DMS 273 treated with DMSO at 0.1 percent for 48 hours (cell line): Measurements from ENCODE around the gene TMEM135.
"Not testable (repeated sequence)": the region's sequence is repeated elsewhere in the genome, so short reads cannot be mapped to it uniquely, and the experiment has no call there.

Source experiments
- DNase-seq: peaks from one replicate; lab custom pipeline; 2025; lab: John Stamatoyannopoulos, UW

The TMEM135 gene

GRCh38 chr11:87260811-87261210 lies 223.1 kb downstream of the TMEM135 start:
- no peak for DNase-seq

- no peak for DNase-seq
Observed at GRCh38 chr11:87263264-87263838, 225.6 kb downstream of the TMEM135 start.

- no peak for DNase-seq
Observed at GRCh38 chr11:87263979-87264378, 226.2 kb downstream of the TMEM135 start.

GRCh38 chr11:87265132-87265531 lies 227.4 kb downstream of the TMEM135 start:
- no peak for DNase-seq

GRCh38 chr11:87265979-87266378 lies 228.2 kb downstream of the TMEM135 start:
- DNase-seq = no peak

GRCh38 chr11:87266751-87267150 lies 229.0 kb downstream of the TMEM135 start:
- no peak for DNase-seq

- DNase-seq = not testable (repeated sequence)
Observed at GRCh38 chr11:87271951-87272350, 234.2 kb downstream of the TMEM135 start.

GRCh38 chr11:87275176-87275575 lies 237.4 kb downstream of the TMEM135 start:
- DNase-seq = no peak

- DNase-seq = no peak
Observed at GRCh38 chr11:87280143-87280542, 242.4 kb downstream of the TMEM135 start.

- no peak for DNase-seq
Observed at GRCh38 chr11:87281496-87281895, 243.8 kb downstream of the TMEM135 start.

- DNase-seq = no peak
Observed at GRCh38 chr11:87284306-87284705, 246.6 kb downstream of the TMEM135 start.

- DNase-seq = not testable (repeated sequence)
Observed at GRCh38 chr11:87285674-87286073, 247.9 kb downstream of the TMEM135 start.

GRCh38 chr11:87286338-87286737 lies 248.6 kb downstream of the TMEM135 start:
- DNase-seq = no peak

GRCh38 chr11:87290304-87290922 lies 252.7 kb downstream of the TMEM135 start:
- no peak for DNase-seq

GRCh38 chr11:87292598-87292997 lies 254.9 kb downstream of the TMEM135 start:
- no peak for DNase-seq

GRCh38 chr11:87295237-87295636 lies 257.5 kb downstream of the TMEM135 start:
- DNase-seq = no peak

- no peak for DNase-seq
Observed at GRCh38 chr11:87296627-87297026, 258.9 kb downstream of the TMEM135 start.

GRCh38 chr11:87298155-87298554 lies 260.4 kb downstream of the TMEM135 start:
- DNase-seq = no peak

GRCh38 chr11:87299041-87299481 lies 261.3 kb downstream of the TMEM135 start:
- DNase-seq = no peak

- no peak for DNase-seq
Observed at GRCh38 chr11:87300640-87301380, 263.1 kb downstream of the TMEM135 start.

- no peak for DNase-seq
Observed at GRCh38 chr11:87301785-87302540, 264.2 kb downstream of the TMEM135 start.

- no peak for DNase-seq
Observed at GRCh38 chr11:87304412-87304811, 266.7 kb downstream of the TMEM135 start.
